IMR-90 (cell line): Measurements from ENCODE around the gene ADCY2. TPM values are rescaled to one million over a fixed set of nuclear protein-coding genes. Genes with fewer than 3 reads are reported as not detected.

Source experiments
- ATAC-seq: fragments of 200-7000 bp; cut with Tn5 transposase; 2 replicates; pipeline ENCODE4 v1.9.1; 2020; ENCODE audit warnings: low read depth, mild to moderate bottlenecking, moderate library complexity
- BruUV-seq: library from RNA; stranded (reverse); fragments of 400-500 nt; replicated peaks from 2 replicates; lab custom pipeline; 2021; lab: Mats Ljungman, UMichigan
- CTCF ChIA-PET: fragments of 300-600 bp; formaldehyde crosslinking; extraction: SDS; loops from one replicate; lab custom pipeline; 2021; ENCODE audit warnings: antibody characterized with exemption; lab: Yijun Ruan, JAX
- POLR2A ChIA-PET: fragments of 300-600 bp; sonication (Branson Sonifier 250); formaldehyde crosslinking; loops from one replicate; lab custom pipeline; 2022; ENCODE audit warnings: antibody characterized with exemption; ENCODE audit not compliant: unreplicated experiment; lab: Charles Lee
- DNase-seq: peaks from one replicate; pipeline ENCODE4 v3.0.0; 2013
- H2AFZ ChIP-seq: replicated peaks from 2 replicates; pipeline ENCODE3; 2013; ENCODE audit warnings: low read length, mild to moderate bottlenecking; ENCODE audit not compliant: poor library complexity
- H2AK5ac ChIP-seq: 2 replicates; pipeline ENCODE4 v1.6.1; 2013; ENCODE audit warnings: low read depth, low read length, inconsistent platforms
- H2AK9ac ChIP-seq: replicated peaks from 2 replicates; pipeline ENCODE3; 2013; ENCODE audit warnings: mild to moderate bottlenecking, low read depth, low read length, moderate library complexity; ENCODE audit not compliant: poor library complexity
- H2BK120ac ChIP-seq: 2 replicates; pipeline ENCODE4 v1.6.1; 2013; ENCODE audit warnings: low read depth, low read length, inconsistent platforms
- H2BK15ac ChIP-seq: 3 replicates; pipeline ENCODE4 v1.6.1; 2013; ENCODE audit warnings: low read depth, low read length, inconsistent platforms
- H2BK20ac ChIP-seq: 2 replicates; pipeline ENCODE4 v1.6.1; 2013; ENCODE audit warnings: low read depth, mild to moderate bottlenecking, inconsistent platforms, low read length, moderate library complexity
- H2BK5ac ChIP-seq: 2 replicates; pipeline ENCODE4 v1.6.1; 2013; ENCODE audit warnings: mild to moderate bottlenecking, low read depth, low read length, inconsistent platforms; ENCODE audit not compliant: poor library complexity, severe bottlenecking
- H3K14ac ChIP-seq: replicated peaks from 2 replicates; pipeline ENCODE4 v1.6.1; 2013; ENCODE audit warnings: low read depth, low read length, inconsistent platforms
- H3K18ac ChIP-seq: 2 replicates; pipeline ENCODE4 v1.6.1; 2013; ENCODE audit warnings: low read depth, low read length, control low read depth
- H3K23ac ChIP-seq: 2 replicates; pipeline ENCODE4 v1.6.1; 2013; ENCODE audit warnings: low read depth, low read length, inconsistent platforms
- H3K27ac ChIP-seq: 2 replicates; pipeline ENCODE4 v1.5.1; 2013; ENCODE audit warnings: mild to moderate bottlenecking, control low read depth, low read length; ENCODE audit not compliant: insufficient read depth
- H3K27me3 ChIP-seq: 2 replicates; pipeline ENCODE4 v1.6.1; 2013; ENCODE audit warnings: low read length; ENCODE audit not compliant: control insufficient read depth, insufficient read depth
- H3K36me3 ChIP-seq: 2 replicates; pipeline ENCODE4 v1.6.1; 2013; ENCODE audit warnings: low read length, mixed read lengths; ENCODE audit not compliant: control insufficient read depth, insufficient read depth
- H3K4ac ChIP-seq: 2 replicates; pipeline ENCODE4 v1.6.1; 2013; ENCODE audit warnings: low read depth, low read length, inconsistent platforms
- H3K4me1 ChIP-seq: 2 replicates; pipeline ENCODE4 v1.6.1; 2013; ENCODE audit warnings: low read length, mixed read lengths; ENCODE audit not compliant: control insufficient read depth, insufficient read depth
- H3K4me2 ChIP-seq: 2 replicates; pipeline ENCODE4 v1.6.1; 2013; ENCODE audit warnings: low read depth, mild to moderate bottlenecking, control low read depth, low read length, moderate library complexity
- H3K4me3 ChIP-seq: 2 replicates; pipeline ENCODE4 v1.5.1; 2013; ENCODE audit warnings: low read depth, mild to moderate bottlenecking, control low read depth, low read length, moderate library complexity; ENCODE audit not compliant: insufficient read depth
- H3K56ac ChIP-seq: 2 replicates; pipeline ENCODE4 v1.6.1; 2013; ENCODE audit warnings: low read length, inconsistent platforms; ENCODE audit not compliant: insufficient read depth; ENCODE audit errors: extremely low read depth
- H3K79me1 ChIP-seq, 2 experiments: 2 replicates each; pipeline ENCODE4 v1.6.1; 2013; ENCODE audit warnings: low read length in 2 of 2, inconsistent platforms in 1 of 2, low read depth in 1 of 2
- H3K9ac ChIP-seq: 2 replicates; pipeline ENCODE4 v1.6.1; 2013; ENCODE audit warnings: low read depth, low read length, control low read depth
- H3K9me1 ChIP-seq: 2 replicates; pipeline ENCODE4 v1.6.1; 2013; ENCODE audit warnings: low read length, inconsistent platforms; ENCODE audit not compliant: insufficient read depth
- H3K9me3 ChIP-seq: 2 replicates; pipeline ENCODE4 v1.6.1; 2013; ENCODE audit warnings: low read length; ENCODE audit not compliant: control insufficient read depth, insufficient read depth
- H4K20me1 ChIP-seq: 2 replicates; pipeline ENCODE4 v1.6.1; 2013; ENCODE audit warnings: low read length, inconsistent platforms; ENCODE audit not compliant: insufficient read depth
- H4K5ac ChIP-seq: 2 replicates; pipeline ENCODE4 v1.6.1; 2013; ENCODE audit warnings: mild to moderate bottlenecking, low read depth, low read length, control low read depth
- H4K8ac ChIP-seq, 2 experiments: 2 replicates each; pipeline ENCODE4 v1.6.1; 2013; ENCODE audit warnings: low read depth in 2 of 2, low read length in 2 of 2, control low read depth in 1 of 2, inconsistent platforms in 1 of 2
- H4K91ac ChIP-seq: 2 replicates; pipeline ENCODE4 v1.6.1; 2013; ENCODE audit warnings: low read depth, low read length, inconsistent platforms; ENCODE audit not compliant: insufficient read depth
- BHLHE40 ChIP-seq: fragments of 150-350 bp; IDR thresholded peaks from 2 replicates; pipeline ENCODE4 v1.6.1; 2016; ENCODE audit warnings: mild to moderate bottlenecking, low read depth, low read length
- CEBPB ChIP-seq: IDR thresholded peaks from 2 replicates; pipeline ENCODE4 v1.6.1; 2012; ENCODE audit warnings: low read depth, low read length, improper control_type of control experiment
- CHD1 ChIP-seq: IDR thresholded peaks from 2 replicates; pipeline ENCODE4 v1.6.1; 2012; ENCODE audit warnings: low read depth, low read length, improper control_type of control experiment
- FOS ChIP-seq: fragments of 150-350 bp; IDR thresholded peaks from 2 replicates; pipeline ENCODE4 v1.6.1; 2016; ENCODE audit warnings: low read depth, low read length
- MAFK ChIP-seq: IDR thresholded peaks from 2 replicates; pipeline ENCODE4 v1.6.1; 2012; ENCODE audit warnings: low read depth, low read length, improper control_type of control experiment
- MAZ ChIP-seq: IDR thresholded peaks from 2 replicates; pipeline ENCODE4 v1.6.1; 2012; ENCODE audit warnings: low read depth, mild to moderate bottlenecking, low read length, improper control_type of control experiment, moderate library complexity, borderline replicate concordance
- MXI1 ChIP-seq: IDR thresholded peaks from 2 replicates; pipeline ENCODE4 v1.6.1; 2012; ENCODE audit warnings: low read depth, mild to moderate bottlenecking, low read length, moderate library complexity, borderline replicate concordance
- NFE2L2 ChIP-seq: fragments of 150-350 bp; IDR thresholded peaks from 2 replicates; pipeline ENCODE4 v1.6.1; 2016; ENCODE audit warnings: low read depth, mild to moderate bottlenecking, low read length
- POLR2A ChIP-seq: IDR thresholded peaks from 2 replicates; pipeline ENCODE4 v1.6.1; 2012; ENCODE audit warnings: mild to moderate bottlenecking, low read depth, low read length
- RAD21 ChIP-seq: IDR thresholded peaks from 2 replicates; pipeline ENCODE4 v1.6.1; 2012; ENCODE audit warnings: low read length, improper control_type of control experiment
- RFX5 ChIP-seq: IDR thresholded peaks from 2 replicates; pipeline ENCODE4 v1.8.0; 2012; ENCODE audit warnings: low read depth, mild to moderate bottlenecking, low read length, moderate library complexity
- SMC3 ChIP-seq: fragments of 150-350 bp; IDR thresholded peaks from 2 replicates; pipeline ENCODE4 v1.6.1; 2016; ENCODE audit warnings: low read depth, mild to moderate bottlenecking, antibody characterized with exemption, low read length, moderate library complexity
- WGBS, 2 experiments: methylation state at CpG; one replicate each; pipeline versions ENCODE4 v1.1.5 to v1.1.7; 2013; ENCODE audit warnings: missing lambda C conversion rate in 2 of 2; ENCODE audit not compliant: insufficient read length in 1 of 2; ENCODE audit errors: extremely low coverage in 2 of 2; 5-methylcytosine and 5-hydroxymethylcytosine counted together
- dilution Hi-C: fragments of 300-500 bp; cut with HindIII; formaldehyde crosslinking; loops from one replicate; pipeline ENCODE4 v1.14.3; 2018; ENCODE audit warnings: low sequenced_read_pairs; ENCODE audit not compliant: unreplicated experiment
- in situ Hi-C: fragments of 300-500 bp; cut with MboI; formaldehyde crosslinking; loops from 3 replicates; pipeline ENCODE4 v1.14.3; 2019; ENCODE audit warnings: low sequenced_read_pairs, inconsistent platforms, mixed read lengths
- intact Hi-C: fragments of 100-400 bp; cut with micrococcal nuclease; formaldehyde crosslinking; loops from 2 replicates; pipeline ENCODE4 v1.10.0; 2022
- polyA plus RNA-seq, 3 experiments: library from polyadenylated mRNA; depleted of rRNA; stranded (reverse); fragments of >200 nt; gene quantifications; 2 replicates each; pipeline ENCODE4 v1.2.3, GENCODE V29; 2012; ENCODE audit warnings: low replicate concordance in 1 of 3
- total RNA-seq: library from RNA; depleted of rRNA; stranded (reverse); fragments of >200 nt; gene quantifications from 2 replicates; pipeline ENCODE4 v1.2.3, GENCODE V29; 2012
- TF ChIP-seq, protein P1 (sequence below): fragments of 150-350 bp; IDR thresholded peaks from 2 replicates; pipeline ENCODE4 v1.6.1; 2016; ENCODE audit warnings: low read depth, mild to moderate bottlenecking, low read length, moderate library complexity, borderline replicate concordance
- TF ChIP-seq, protein P2 (sequence below): fragments of 150-350 bp; IDR thresholded peaks from 2 replicates; pipeline ENCODE4 v1.6.1; 2017; ENCODE audit warnings: mild to moderate bottlenecking, antibody characterized with exemption, low read length, low read depth
- TF ChIP-seq, protein P3 (sequence below): conservative IDR thresholded peaks from 2 replicates; pipeline ENCODE4 v1.5.1; 2012; ENCODE audit warnings: mild to moderate bottlenecking, low read depth, low read length, improper control_type of control experiment

The ADCY2 gene
- total and polyA plus RNA-seq, 2 of the 4 experiments (the other 2 are of a cell fraction): not detected

DNA sequence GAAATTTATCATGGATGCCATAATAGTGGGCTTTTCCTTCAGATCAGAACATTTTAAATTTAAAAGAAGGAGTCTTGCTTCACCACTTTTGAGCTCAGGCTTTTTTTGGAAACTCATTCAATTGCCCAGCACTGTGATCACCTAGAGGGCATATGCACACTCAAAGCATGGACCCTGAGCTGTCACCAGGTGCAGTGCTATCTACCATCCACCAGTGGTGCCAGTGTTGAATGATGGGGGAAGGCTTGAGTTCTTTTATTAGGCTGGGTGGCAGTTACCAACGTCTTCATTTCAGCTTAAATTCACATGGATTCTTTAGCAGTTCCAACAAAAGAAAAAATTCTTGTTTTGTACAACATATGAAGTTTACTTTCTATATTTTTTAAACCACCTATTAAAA lies 290.9 kb downstream of the ADCY2 start:
- Histone ChIP-seq H2BK20ac (no peak overlapping the region), H3K56ac (no peak overlapping the region), H4K5ac (no peak overlapping the region), H3K9me3 (peaks cover 24% of the 10 kb centered on the region), H3K4me1 (no peaks in the 10 kb centered on the region), H3K14ac (no peak overlapping the region), H4K20me1 (no peaks in the 10 kb centered on the region), H3K9ac (no peak overlapping the region), H3K27me3 (no peaks in the 10 kb centered on the region), H3K27ac (no peak overlapping the region), H2BK5ac (no peak overlapping the region), H3K4me2 (no peak overlapping the region), H3K18ac (no peak overlapping the region), H4K91ac (no peak overlapping the region), H2AK9ac (no peak overlapping the region), H3K4ac (no peak overlapping the region), H2BK120ac (no peak overlapping the region), H2AK5ac (no peak overlapping the region), H4K8ac (no peak overlapping the region), H3K9me1 (no peaks in the 10 kb centered on the region), H2BK15ac (no peak overlapping the region), H3K36me3 (no peaks in the 10 kb centered on the region), H3K4me3 (no peak overlapping the region), H2AFZ (no peak overlapping the region), H3K79me1 (no peaks in the 10 kb centered on the region), H3K23ac (no peak overlapping the region)
- DNase-seq (no peak), ATAC-seq (no peak)
- no CpG with 5 or more reads among the region's 1 CpG for WGBS, 2 experiments
- dilution Hi-C loops: no loop called here
- in situ Hi-C loops: no loop called here
- TF ChIP-seq CEBPB (no peak), BHLHE40 (no peak), POLR2A (no peak), CHD1 (no peak), MXI1 (no peak), SMC3 (no peak), MAZ (no peak), RFX5 (no peak), FOS (no peak), RAD21 (no peak), NFE2L2 (no peak), MAFK (no peak)
- TF ChIP-seq, protein P1, sequence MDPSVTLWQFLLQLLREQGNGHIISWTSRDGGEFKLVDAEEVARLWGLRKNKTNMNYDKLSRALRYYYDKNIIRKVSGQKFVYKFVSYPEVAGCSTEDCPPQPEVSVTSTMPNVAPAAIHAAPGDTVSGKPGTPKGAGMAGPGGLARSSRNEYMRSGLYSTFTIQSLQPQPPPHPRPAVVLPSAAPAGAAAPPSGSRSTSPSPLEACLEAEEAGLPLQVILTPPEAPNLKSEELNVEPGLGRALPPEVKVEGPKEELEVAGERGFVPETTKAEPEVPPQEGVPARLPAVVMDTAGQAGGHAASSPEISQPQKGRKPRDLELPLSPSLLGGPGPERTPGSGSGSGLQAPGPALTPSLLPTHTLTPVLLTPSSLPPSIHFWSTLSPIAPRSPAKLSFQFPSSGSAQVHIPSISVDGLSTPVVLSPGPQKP: no peak
- TF ChIP-seq, protein P2, sequence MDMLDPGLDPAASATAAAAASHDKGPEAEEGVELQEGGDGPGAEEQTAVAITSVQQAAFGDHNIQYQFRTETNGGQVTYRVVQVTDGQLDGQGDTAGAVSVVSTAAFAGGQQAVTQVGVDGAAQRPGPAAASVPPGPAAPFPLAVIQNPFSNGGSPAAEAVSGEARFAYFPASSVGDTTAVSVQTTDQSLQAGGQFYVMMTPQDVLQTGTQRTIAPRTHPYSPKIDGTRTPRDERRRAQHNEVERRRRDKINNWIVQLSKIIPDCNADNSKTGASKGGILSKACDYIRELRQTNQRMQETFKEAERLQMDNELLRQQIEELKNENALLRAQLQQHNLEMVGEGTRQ: no peak
- TF ChIP-seq, protein P3, sequence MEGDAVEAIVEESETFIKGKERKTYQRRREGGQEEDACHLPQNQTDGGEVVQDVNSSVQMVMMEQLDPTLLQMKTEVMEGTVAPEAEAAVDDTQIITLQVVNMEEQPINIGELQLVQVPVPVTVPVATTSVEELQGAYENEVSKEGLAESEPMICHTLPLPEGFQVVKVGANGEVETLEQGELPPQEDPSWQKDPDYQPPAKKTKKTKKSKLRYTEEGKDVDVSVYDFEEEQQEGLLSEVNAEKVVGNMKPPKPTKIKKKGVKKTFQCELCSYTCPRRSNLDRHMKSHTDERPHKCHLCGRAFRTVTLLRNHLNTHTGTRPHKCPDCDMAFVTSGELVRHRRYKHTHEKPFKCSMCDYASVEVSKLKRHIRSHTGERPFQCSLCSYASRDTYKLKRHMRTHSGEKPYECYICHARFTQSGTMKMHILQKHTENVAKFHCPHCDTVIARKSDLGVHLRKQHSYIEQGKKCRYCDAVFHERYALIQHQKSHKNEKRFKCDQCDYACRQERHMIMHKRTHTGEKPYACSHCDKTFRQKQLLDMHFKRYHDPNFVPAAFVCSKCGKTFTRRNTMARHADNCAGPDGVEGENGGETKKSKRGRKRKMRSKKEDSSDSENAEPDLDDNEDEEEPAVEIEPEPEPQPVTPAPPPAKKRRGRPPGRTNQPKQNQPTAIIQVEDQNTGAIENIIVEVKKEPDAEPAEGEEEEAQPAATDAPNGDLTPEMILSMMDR: no peak
- BruUV-seq: no TSS peak
- ChIA-PET POLR2A (no interaction called here), CTCF (no interaction called here)
- intact Hi-C loops: no loop called here
